HepG2 (cell line): ENCODE data around the gene CA14. TPM values are rescaled to one million over a fixed set of nuclear protein-coding genes. Genes with fewer than 3 reads are reported as not detected.
A peak's percentile ranks its signal among the peaks of the same experiment; 100 is the strongest.

Experiments
- ATAC-seq: fragments of 200-7000 bp; cut with Tn5 transposase; 3 replicates; pipeline ENCODE4 v1.9.1; 2020; ENCODE audit warnings: mild to moderate bottlenecking, moderate library complexity
- BruUV-seq: library from RNA; stranded (reverse); fragments of 400-500 nt; replicated peaks from 2 replicates; lab custom pipeline; 2021; lab: Mats Ljungman, UMichigan
- CTCF ChIA-PET: fragments of 300-600 bp; formaldehyde crosslinking; extraction: SDS; loops from one replicate; lab custom pipeline; 2021; ENCODE audit warnings: low total read pairs, inconsistent platforms, low intra/inter-chr PET ratio; lab: Yijun Ruan, JAX
- POLR2A ChIA-PET: fragments of 350-600 bp; sonication (Branson Sonifier 250); formaldehyde crosslinking; loops from one replicate; lab custom pipeline; 2020; ENCODE audit warnings: antibody characterized with exemption, inconsistent platforms; lab: Yijun Ruan, JAX
- DNase-seq: peaks from one replicate; pipeline ENCODE4 v3.0.0-alpha.2; 2015; ENCODE audit warnings: low spot score
- FAIRE-seq: peaks from 3 replicates; lab custom pipeline; 2011; peaks lifted over from hg19 to GRCh38; lab: Jason Lieb, UNC
- H2AFZ ChIP-seq: one replicate; pipeline ENCODE4 v1.6.1; 2011; ENCODE audit warnings: low read length, inconsistent platforms
- H3K27ac ChIP-seq: fragments of 300-600 bp; 3 replicates; pipeline ENCODE4 v1.8.0; 2011; ENCODE audit warnings: mixed run types, mild to moderate bottlenecking, mixed read lengths, low read length, inconsistent platforms; ENCODE audit not compliant: insufficient read depth; ENCODE audit errors: extremely low read length
- H3K27me3 ChIP-seq, 2 experiments: fragments of 200-600 bp in 1 of 2; 2 replicates in 1 of 2; 3 replicates in 1 of 2; pipeline versions ENCODE4 v1.6.0 to v1.8.0; 2011; ENCODE audit warnings: low read length in 2 of 2, mild to moderate bottlenecking in 2 of 2, moderate library complexity in 2 of 2, inconsistent platforms in 1 of 2; ENCODE audit not compliant: insufficient read depth in 2 of 2, control insufficient read depth in 1 of 2
- H3K36me3 ChIP-seq, 2 experiments: fragments of 200-600 bp in 1 of 2; replicated peaks in 1 of 2; 2 replicates in 1 of 2; 3 replicates in 1 of 2; pipeline versions ENCODE4 v1.5.1 to v1.8.0; 2011; ENCODE audit warnings: low read length in 2 of 2, inconsistent platforms in 1 of 2; ENCODE audit not compliant: insufficient read depth in 2 of 2, control insufficient read depth in 1 of 2
- H3K4me1 ChIP-seq: 2 replicates; pipeline ENCODE4 v1.5.1; 2012; ENCODE audit warnings: low read length, inconsistent platforms; ENCODE audit not compliant: insufficient read depth
- H3K4me2 ChIP-seq: 2 replicates; pipeline ENCODE4 v1.6.0; 2011; ENCODE audit warnings: low read depth, low read length, inconsistent platforms
- H3K4me3 ChIP-seq, 3 experiments: fragments of 200-600 bp in 1 of 3; sonication (generic), shearing (Covaris generic) in 1 of 3; replicated peaks in 1 of 3; 2 replicates each; pipeline ENCODE4 v1.5.1; 2011 to 2016; ENCODE audit warnings: low read length in 3 of 3, inconsistent platforms in 2 of 3, low read depth in 2 of 3, mild to moderate bottlenecking in 2 of 3, control low read depth in 1 of 3, mixed read lengths in 1 of 3; ENCODE audit not compliant: insufficient read depth in 1 of 3
- H3K79me2 ChIP-seq: one replicate; pipeline ENCODE4 v1.6.1; 2011; ENCODE audit warnings: low read length, inconsistent platforms; ENCODE audit not compliant: insufficient read depth
- H3K9ac ChIP-seq: 2 replicates; pipeline ENCODE4 v1.6.0; 2011; ENCODE audit warnings: mild to moderate bottlenecking, low read depth, low read length, inconsistent platforms; ENCODE audit not compliant: insufficient read depth
- H3K9me3 ChIP-seq: 2 replicates; pipeline ENCODE4 v1.5.1; 2012; ENCODE audit warnings: mild to moderate bottlenecking, low read length
- H4K20me1 ChIP-seq: 2 replicates; pipeline ENCODE4 v1.6.0; 2011; ENCODE audit warnings: inconsistent platforms, mild to moderate bottlenecking, low read length, moderate library complexity; ENCODE audit not compliant: insufficient read depth
- BRD4 ChIP-seq: sonication (generic); formaldehyde crosslinking; IDR thresholded peaks from 2 replicates; pipeline ENCODE4 v1.4.0; 2020; ENCODE audit warnings: missing genetic modification reagents
- CEBPG ChIP-seq: IDR thresholded peaks from 2 replicates; pipeline ENCODE4 v1.6.1; 2016
- POLR2AphosphoS2 ChIP-seq: IDR thresholded peaks from 2 replicates; pipeline ENCODE4 v1.6.1; 2011; ENCODE audit warnings: low read depth, low read length, improper control_type of control experiment
- SIX1 ChIP-seq: sonication (generic); formaldehyde crosslinking; IDR thresholded peaks from 2 replicates; pipeline ENCODE4 v1.4.0; 2020; ENCODE audit warnings: missing genetic modification reagents, borderline replicate concordance
- ZNF143 ChIP-seq: sonication (generic); formaldehyde crosslinking; IDR thresholded peaks from 2 replicates; pipeline ENCODE4 v1.4.0; 2020; ENCODE audit warnings: missing genetic modification reagents
- ZNF589 ChIP-seq: sonication (generic); formaldehyde crosslinking; conservative IDR thresholded peaks from 2 replicates; pipeline ENCODE4 v1.8.0; 2022; ENCODE audit warnings: mild to moderate bottlenecking, moderate library complexity, missing genetic modification reagents
- ZSCAN9 ChIP-seq: IDR thresholded peaks from 2 replicates; pipeline ENCODE4 v1.6.1; 2016; ENCODE audit warnings: borderline replicate concordance
- WGBS: methylation state at CpG from one replicate; pipeline ENCODE4 v1.1.6; 2017; ENCODE audit warnings: low lambda C conversion rate; 5-methylcytosine and 5-hydroxymethylcytosine counted together
- in situ Hi-C: cut with HindIII; loops from 2 replicates; pipeline ENCODE4 v1.10.0; 2017; ENCODE audit warnings: low pct_unique_long_range_greater_than_20kb; ENCODE audit not compliant: extremely low pct_ligation_motif_present
- intact Hi-C: fragments of 100-400 bp; cut with micrococcal nuclease; formaldehyde crosslinking; loops from one replicate; pipeline ENCODE4 v1.10.0; 2022; ENCODE audit not compliant: unreplicated experiment
- polyA plus RNA-seq, 8 experiments: library from polyadenylated mRNA; depleted of rRNA in 3 of 8; stranded (reverse) in 7 of 8; unstranded in 1 of 8; fragments of >200 nt; fragmentation: Illumina TruSeq in 4 of 8; extraction: Trizol in 4 of 8; gene quantifications; 2 replicates each; pipeline versions ENCODE4 v1.2.1 to v1.2.3, GENCODE V29; 2011 to 2016; ENCODE audit warnings: low read depth in 4 of 8, missing spikeins in 1 of 8, mixed read lengths in 1 of 8; ENCODE audit not compliant: insufficient read depth in 1 of 8
- total RNA-seq, 5 experiments: library from RNA; depleted of rRNA; stranded (reverse); fragments of >200 nt; fragmentation: Illumina TruSeq; extraction: Trizol; gene quantifications; 2 replicates each; pipeline ENCODE4 v1.2.3, GENCODE V29; 2016; ENCODE audit warnings: low read depth in 1 of 5
- TF ChIP-seq, protein P1 (sequence below): sonication (generic); formaldehyde crosslinking; IDR thresholded peaks from 2 replicates; pipeline ENCODE4 v1.8.0; 2022; ENCODE audit warnings: mild to moderate bottlenecking, missing genetic modification reagents, borderline replicate concordance

Gene CA14
- total and polyA plus RNA-seq, 2 of the 13 experiments (the other 11 are each of a cell fraction or from before 2014, with no cell fraction given) = 2.4 to 8.5 TPM

DNA sequence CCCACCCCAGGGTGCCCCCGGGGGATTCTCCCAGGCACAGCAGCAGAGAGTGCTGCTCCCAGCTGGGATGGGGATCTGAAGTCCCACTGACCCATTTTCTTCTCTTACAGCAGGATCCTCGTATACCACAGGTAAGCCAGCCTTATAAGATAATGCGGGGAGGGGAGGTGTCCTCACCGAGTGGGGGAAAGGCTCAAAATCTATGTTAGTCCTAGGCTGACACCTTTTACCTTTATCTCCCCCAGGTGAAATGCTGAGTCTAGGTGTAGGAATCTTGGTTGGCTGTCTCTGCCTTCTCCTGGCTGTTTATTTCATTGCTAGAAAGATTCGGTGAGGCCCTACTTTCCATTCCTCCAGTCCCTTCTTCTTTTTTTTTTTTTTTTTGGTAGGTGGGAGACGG lies 6.0 kb downstream of the CA14 start:
- BruUV-seq = no TSS peak
- no peak for FAIRE-seq
- in situ Hi-C loops = no loop called here
- WGBS = 84% methylated on average over 5 of the region's 6 CpGs
- CTCF ChIA-PET = no interaction called here
- H3K4me2 ChIP-seq = no peak overlapping the region
- TF ChIP-seq ZSCAN9 (no peak), ZNF589 (CRISPR knock-in tag) (no peak), BRD4 (CRISPR knock-in tag) (no peak), POLR2AphosphoS2 (no peak), SIX1 (CRISPR knock-in tag) (no peak), CEBPG (no peak)
- TF ChIP-seq, protein P1, sequence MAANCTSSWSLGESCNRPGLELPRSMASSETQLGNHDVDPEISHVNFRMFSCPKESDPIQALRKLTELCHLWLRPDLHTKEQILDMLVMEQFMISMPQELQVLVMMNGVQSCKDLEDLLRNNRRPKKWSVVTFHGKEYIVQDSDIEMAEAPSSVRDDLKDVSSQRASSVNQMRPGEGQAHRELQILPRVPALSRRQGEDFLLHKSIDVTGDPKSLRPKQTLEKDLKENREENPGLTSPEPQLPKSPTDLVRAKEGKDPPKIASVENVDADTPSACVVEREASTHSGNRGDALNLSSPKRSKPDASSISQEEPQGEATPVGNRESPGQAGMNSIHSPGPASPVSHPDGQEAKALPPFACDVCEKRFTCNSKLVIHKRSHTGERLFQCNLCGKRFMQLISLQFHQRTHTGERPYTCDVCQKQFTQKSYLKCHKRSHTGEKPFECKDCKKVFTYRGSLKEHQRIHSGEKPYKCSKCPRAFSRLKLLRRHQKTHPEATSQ (CRISPR knock-in tag) = no peak
- no peak overlapping the region for H3K27ac ChIP-seq
- intact Hi-C loops = no loop called here
- no peak for ATAC-seq
- H4K20me1 ChIP-seq = no peaks in the 10 kb centered on the region
- peaks cover 35% of the 10 kb centered on the region for H3K4me1 ChIP-seq
- no peak for DNase-seq
- H3K9ac ChIP-seq = no peak overlapping the region
- POLR2A ChIA-PET = interaction anchor here (0.6 to 1.9 kb wide), 2 partner anchors 17 to 124 kb away, joined by 4 to 5 read pairs; no protein-coding TSS in a partner anchor
- no peak overlapping the region for H3K4me3 ChIP-seq
- no peaks in the 10 kb centered on the region for H3K9me3 ChIP-seq
- peaks cover 8 to 26% of the 10 kb centered on the region in 2 experiments; a peak in 4 of 5 replicates for H3K36me3 ChIP-seq
- H3K79me2 ChIP-seq = peaks cover 21% of the 10 kb centered on the region
- H3K27me3 ChIP-seq = no peaks in the 10 kb centered on the region
- H2AFZ ChIP-seq = no peak overlapping the region

DNA sequence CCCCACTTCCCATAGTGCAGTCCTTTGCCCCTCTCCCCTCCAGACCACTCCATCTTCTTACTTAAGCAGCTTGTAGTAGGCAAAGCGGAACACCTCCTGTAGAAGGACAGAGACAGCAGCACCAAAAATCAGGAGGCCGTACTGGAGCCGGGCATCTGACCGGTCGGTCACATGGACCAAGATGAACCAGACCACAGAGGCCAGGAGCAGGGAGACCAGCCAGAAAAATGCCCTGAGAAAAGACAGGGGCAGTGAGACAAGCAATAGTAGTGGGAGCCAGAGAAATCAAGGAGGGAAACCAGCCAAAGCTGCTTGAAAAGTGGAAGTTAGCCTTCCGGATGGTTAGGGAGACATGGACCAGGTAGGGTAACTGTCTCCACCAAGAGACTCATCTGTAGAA lies 10.3 kb downstream of the CA14 start:
- Histone ChIP-seq H3K27ac (peak overlapping the region; percentile 66), H3K79me2 (peaks cover 21% of the 10 kb centered on the region), H3K9ac (peak overlapping the region; percentile 87), H2AFZ (no peak overlapping the region), H3K27me3 (no peaks in the 10 kb centered on the region), H3K36me3 (peaks cover 8 to 26% of the 10 kb centered on the region in 2 experiments; a peak in 4 of 5 replicates), H3K4me1 (peaks cover 24% of the 10 kb centered on the region), H3K9me3 (no peaks in the 10 kb centered on the region), H4K20me1 (no peaks in the 10 kb centered on the region), H3K4me3 (peak overlapping the region; percentile 88)
- in situ Hi-C loops = no loop called here
- WGBS = 20% methylated on average over 6 of the region's 6 CpGs
- CTCF ChIA-PET = no interaction called here
- ATAC-seq = no peak
- DNase-seq = no peak
- intact Hi-C loops = no loop called here
- no peak for TF ChIP-seq ZNF143 (CRISPR knock-in tag)
- TF ChIP-seq, all 625 proteins: peak for 0
- peak overlapping the region; percentile 86 for H3K4me2 ChIP-seq
- POLR2A ChIA-PET = interaction anchor here (2.1 kb wide), 1 partner anchor 10 kb away, joined by 32 read pairs; the partner anchor contains the start of gene CA14
- BruUV-seq = no TSS peak
- FAIRE-seq = no peak
